ENCODE data around the gene TCOF1.

- TF ChIP-seq CTCF (IDR thresholded peaks at IDR 0.05) (no peak), POLR2A (IDR thresholded peaks at IDR 0.05) (no peak), POLR2AphosphoS5 (IDR thresholded peaks at IDR 0.05) (no peak)
Observed at GRCh38 chr5:150333400-150333799, 24.1 kb upstream of the TCOF1 start.

Measured in prostate gland (tissue), 2 donors.